B cell (primary cell): ENCODE results near the gene LRRC15. TPM values are rescaled to one million over a fixed set of nuclear protein-coding genes. Genes with fewer than 3 reads are reported as not detected.

Experiments used
- ATAC-seq: fragments of 200-7000 bp; cut with Tn5 transposase; one replicate; pipeline ENCODE4 v1.10.0; 2021; ENCODE audit warnings: low read depth, mild to moderate bottlenecking, moderate number of reproducible peaks, moderate library complexity
- CTCF ChIA-PET: fragments of 350-600 bp; sonication (Branson Sonifier 250); formaldehyde crosslinking; loops from one replicate; lab custom pipeline; 2021; ENCODE audit warnings: antibody characterized with exemption, inconsistent platforms; lab: Charles Lee
- POLR2A ChIA-PET: fragments of 350-600 bp; sonication (Branson Sonifier 250); formaldehyde crosslinking; loops from one replicate; lab custom pipeline; 2021; ENCODE audit warnings: antibody characterized with exemption; lab: Charles Lee
- DNase-seq: peaks from one replicate; pipeline ENCODE4 v3.0.0; 2013
- H2AFZ ChIP-seq: 2 replicates; pipeline ENCODE4 v1.6.1; 2012; ENCODE audit warnings: mild to moderate bottlenecking, low read depth, low read length; ENCODE audit not compliant: insufficient read depth, poor library complexity, severe bottlenecking
- H3K27ac ChIP-seq, 2 donors: 1 replicate in 1 of 2; 2 replicates in 1 of 2; pipeline ENCODE4 v1.5.1; 2012 to 2013; ENCODE audit warnings: low read length in 2 of 2, mild to moderate bottlenecking in 2 of 2, moderate library complexity in 1 of 2
- H3K27me3 ChIP-seq, 4 experiments: fragments of 200-600 bp in 1 of 4; sonication (generic) in 1 of 4; replicated peaks in 1 of 4; 1 replicate in 2 of 4; 2 replicates in 2 of 4; pipeline versions ENCODE4 v1.6.1 to v1.7.0; 2013 to 2016; ENCODE audit warnings: low read length in 3 of 4, mild to moderate bottlenecking in 2 of 4, mixed read lengths in 1 of 4, moderate library complexity in 1 of 4; ENCODE audit not compliant: insufficient read depth in 4 of 4, control insufficient read depth in 3 of 4; ENCODE audit errors: control extremely low read depth in 1 of 4
- H3K36me3 ChIP-seq, 2 experiments: replicated peaks in 1 of 2; 1 replicate in 1 of 2; 2 replicates in 1 of 2; pipeline versions ENCODE4 v1.6.1 to v1.7.1; 2013; ENCODE audit warnings: low read length in 1 of 2; ENCODE audit not compliant: insufficient read depth in 2 of 2, control insufficient read depth in 1 of 2; ENCODE audit errors: control extremely low read depth in 1 of 2, extremely low read depth in 1 of 2
- H3K4me1 ChIP-seq, 2 donors: fragments of 200-600 bp in 1 of 2; sonication (generic) in 1 of 2; 1 replicate in 1 of 2; 2 replicates in 1 of 2; pipeline versions ENCODE4 v1.5.1 to v1.6.1; 2013 to 2017; ENCODE audit warnings: low read length in 2 of 2; ENCODE audit not compliant: control insufficient read depth in 2 of 2, insufficient read depth in 2 of 2
- H3K4me2 ChIP-seq: replicated peaks from 2 replicates; pipeline ENCODE3; 2012; ENCODE audit warnings: mild to moderate bottlenecking, low read depth, low read length; ENCODE audit not compliant: poor library complexity, severe bottlenecking
- H3K4me3 ChIP-seq, 5 experiments: fragments of 200-600 bp in 1 of 5; sonication (generic) in 1 of 5; 1 replicate in 3 of 5; 2 replicates in 2 of 5; pipeline versions ENCODE4 v1.5.1 to v1.7.0; 2011 to 2016; ENCODE audit warnings: low read length in 4 of 5, mild to moderate bottlenecking in 4 of 5, low read depth in 2 of 5, control low read depth in 1 of 5, moderate library complexity in 1 of 5; ENCODE audit not compliant: insufficient read depth in 1 of 5; ENCODE audit errors: control extremely low read depth in 1 of 5, extremely low read depth in 1 of 5
- H3K79me2 ChIP-seq: fragments of 200-600 bp; sonication (generic); one replicate; pipeline ENCODE4 v1.6.0; 2016; ENCODE audit warnings: low read length; ENCODE audit not compliant: control insufficient read depth, insufficient read depth
- H3K9ac ChIP-seq: fragments of 200-600 bp; sonication (generic); 2 replicates; pipeline ENCODE4 v1.6.1; 2017; ENCODE audit warnings: mild to moderate bottlenecking, low read length, moderate library complexity
- H3K9me3 ChIP-seq, 3 donors: one replicate each; pipeline versions ENCODE4 v1.6.1 to v1.7.1; 2013; ENCODE audit warnings: low read length in 2 of 3; ENCODE audit not compliant: control insufficient read depth in 2 of 3, insufficient read depth in 1 of 3; ENCODE audit errors: control extremely low read depth in 1 of 3
- H4K20me1 ChIP-seq: 2 replicates; pipeline ENCODE4 v1.6.0; 2012; ENCODE audit warnings: mild to moderate bottlenecking, low read length; ENCODE audit not compliant: insufficient read depth, control insufficient read depth, poor library complexity, severe bottlenecking
- H3K27ac Mint-ChIP-seq: one replicate; pipeline ENCODE4 v1.8.0; 2021; ENCODE audit warnings: mixed read lengths
- H3K27me3 Mint-ChIP-seq: one replicate; pipeline ENCODE4 v1.8.0; 2021; ENCODE audit warnings: mixed read lengths
- H3K4me1 Mint-ChIP-seq: one replicate; pipeline ENCODE4 v1.8.0; 2021; ENCODE audit warnings: mixed read lengths
- H3K4me3 Mint-ChIP-seq: one replicate; pipeline ENCODE4 v1.8.0; 2021; ENCODE audit warnings: mixed read lengths
- H3K9me3 Mint-ChIP-seq: one replicate; pipeline ENCODE4 v1.8.0; 2022; ENCODE audit warnings: mixed read lengths; ENCODE audit not compliant: insufficient read depth
- EZH2 ChIP-seq: IDR thresholded peaks from 2 replicates; pipeline ENCODE4 v1.6.1; 2012; ENCODE audit warnings: borderline replicate concordance, low read depth, mild to moderate bottlenecking, moderate library complexity, low read length; ENCODE audit not compliant: insufficient read depth, poor library complexity, severe bottlenecking
- WGBS: methylation state at CpG from one replicate; pipeline ENCODE4 v1.1.5; 2013; ENCODE audit warnings: missing lambda C conversion rate; ENCODE audit not compliant: insufficient coverage; 5-methylcytosine and 5-hydroxymethylcytosine counted together
- intact Hi-C: fragments of 100-400 bp; cut with micrococcal nuclease; formaldehyde crosslinking; loops from one replicate; pipeline ENCODE4 v1.10.0; 2022
- polyA plus RNA-seq: library from polyadenylated mRNA; depleted of rRNA; stranded (reverse); fragments of >200 nt; gene quantifications from 2 replicates; pipeline ENCODE4 v1.2.3, GENCODE V29; 2012
- total RNA-seq, 2 donors: library from RNA; stranded (reverse); fragments of 120-200 nt in 1 of 2; gene quantifications; 1 replicate in 1 of 2; 2 replicates in 1 of 2; pipeline versions ENCODE4 v1.2.3 to v1.2.4, GENCODE V29; 2013 to 2022
- TF ChIP-seq, protein P1 (sequence below): fragments of 200-600 bp; IDR thresholded peaks from one replicate; pipeline ENCODE4 v1.8.0; 2022; ENCODE audit warnings: antibody characterized with exemption, mild to moderate bottlenecking

The LRRC15 gene
- total and polyA plus RNA-seq, 2 donors (not counting 1 experiment from before 2014, with no cell fraction given) = not detected

GRCh38 chr3:194328053-194328657, 41.4 kb downstream of the LRRC15 start:
- H2AFZ ChIP-seq = no peak overlapping the region
- Mint-ChIP-seq H3K27me3 (peaks cover 31% of the 10 kb centered on the region), H3K9me3 (no peaks in the 10 kb centered on the region), H3K27ac (peak overlapping the region; percentile 50), H3K4me3 (no peak overlapping the region), H3K4me1 (peaks cover under 1% of the 10 kb centered on the region)
- TF ChIP-seq EZH2 = no peak
- TF ChIP-seq, protein P1, sequence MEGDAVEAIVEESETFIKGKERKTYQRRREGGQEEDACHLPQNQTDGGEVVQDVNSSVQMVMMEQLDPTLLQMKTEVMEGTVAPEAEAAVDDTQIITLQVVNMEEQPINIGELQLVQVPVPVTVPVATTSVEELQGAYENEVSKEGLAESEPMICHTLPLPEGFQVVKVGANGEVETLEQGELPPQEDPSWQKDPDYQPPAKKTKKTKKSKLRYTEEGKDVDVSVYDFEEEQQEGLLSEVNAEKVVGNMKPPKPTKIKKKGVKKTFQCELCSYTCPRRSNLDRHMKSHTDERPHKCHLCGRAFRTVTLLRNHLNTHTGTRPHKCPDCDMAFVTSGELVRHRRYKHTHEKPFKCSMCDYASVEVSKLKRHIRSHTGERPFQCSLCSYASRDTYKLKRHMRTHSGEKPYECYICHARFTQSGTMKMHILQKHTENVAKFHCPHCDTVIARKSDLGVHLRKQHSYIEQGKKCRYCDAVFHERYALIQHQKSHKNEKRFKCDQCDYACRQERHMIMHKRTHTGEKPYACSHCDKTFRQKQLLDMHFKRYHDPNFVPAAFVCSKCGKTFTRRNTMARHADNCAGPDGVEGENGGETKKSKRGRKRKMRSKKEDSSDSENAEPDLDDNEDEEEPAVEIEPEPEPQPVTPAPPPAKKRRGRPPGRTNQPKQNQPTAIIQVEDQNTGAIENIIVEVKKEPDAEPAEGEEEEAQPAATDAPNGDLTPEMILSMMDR = no peak
- no peaks in the 10 kb centered on the region for H4K20me1 ChIP-seq
- H3K79me2 ChIP-seq = no peaks in the 10 kb centered on the region
- H3K4me3 ChIP-seq = no peak overlapping the region
- peaks cover 0 to 22% (median 0%) of the 10 kb centered on the region in 3 donors for H3K9me3 ChIP-seq
- no peaks in the 10 kb centered on the region for H3K36me3 ChIP-seq
- no peak overlapping the region for H3K4me2 ChIP-seq
- H3K27me3 ChIP-seq = peaks cover 0 to 28% (median 4%) of the 10 kb centered on the region in 4 experiments
- ATAC-seq = peak; percentile 20
- no peak overlapping the region for H3K27ac ChIP-seq
- intact Hi-C loops = no loop called here
- H3K9ac ChIP-seq = no peak overlapping the region
- 89% methylated on average over 25 of the region's 27 CpGs for WGBS
- POLR2A ChIA-PET = interaction anchor here (0.9 kb wide), 1 partner anchor 255 kb away, joined by 3 read pairs; no protein-coding TSS in a partner anchor
- DNase-seq = peak; percentile 36
- H3K4me1 ChIP-seq = peaks cover 12% of the 10 kb centered on the region in 2 donors
- CTCF ChIA-PET = interaction anchor here (0.8 to 1.7 kb wide), 4 partner anchors 12 to 662 kb away, joined by 3 to 7 read pairs (median 6); no protein-coding TSS in a partner anchor
